ENCODE measurements around the gene RABGAP1. TPM values are rescaled to one million over a fixed set of nuclear protein-coding genes. Genes with fewer than 3 reads are reported as not detected.

RABGAP1 gene
- total RNA-seq, 2 experiments from 2014 or later: 20.6 to 24.9 TPM

- TF ChIP-seq CTCF (IDR thresholded peaks at IDR 0.05): no peak
- Mint-ChIP-seq H3K27me3 (no peaks in the 10 kb centered on the region), H3K27ac (no peak overlapping the region), H3K9me3 (no peaks in the 10 kb centered on the region), H3K4me1 (ENCODE audit: low read depth) (no peaks in the 10 kb centered on the region), H3K4me3 (no peak overlapping the region), H3K36me3 (ENCODE audit: low read depth) (peaks cover 60% of the 10 kb centered on the region)
- no peak for ATAC-seq (ENCODE audit: poor library complexity)
- POLR2A ChIA-PET: interaction anchor here (0.6 kb wide), 1 partner anchor 8 kb away, joined by 3 read pairs; no protein-coding TSS in a partner anchor
- DNase-seq: no peak
- peaks cover 24% of the 10 kb centered on the region for H3K36me3 ChIP-seq (ENCODE audit: insufficient read depth, low read length)
- H3K4me1 ChIP-seq (ENCODE audit: insufficient read depth, low read length): no peaks in the 10 kb centered on the region
- H3K27me3 ChIP-seq (ENCODE audit: control insufficient read depth in 1 of 2, insufficient read depth in 2 of 2, low read length in 2 of 2): no peaks in the 10 kb centered on the region
- H3K27ac ChIP-seq (ENCODE audit: low read depth in 1 of 2, low read length in 2 of 2): no peak overlapping the region
- intact Hi-C loops (cut with DNase I, micrococcal nuclease): no loop called here
- no peaks in the 10 kb centered on the region for H3K9me3 ChIP-seq (ENCODE audit: control insufficient read depth in 1 of 2, insufficient read depth in 1 of 2, low read length in 2 of 2)
- CTCF ChIA-PET: no interaction called here
- H3K4me3 ChIP-seq (ENCODE audit: low read length): no peak overlapping the region
Measured at GRCh38 chr9:123005964-123006363, 65.1 kb downstream of the RABGAP1 start.

GRCh38 chr9:123007269-123007668 lies 66.4 kb downstream of the RABGAP1 start:
- no peak overlapping the region for H3K4me3 ChIP-seq (ENCODE audit: low read length)
- no peak for DNase-seq
- Mint-ChIP-seq H3K4me3 (no peak overlapping the region), H3K36me3 (ENCODE audit: low read depth) (peaks cover 64% of the 10 kb centered on the region), H3K4me1 (ENCODE audit: low read depth) (no peaks in the 10 kb centered on the region), H3K9me3 (no peaks in the 10 kb centered on the region), H3K27ac (no peak overlapping the region), H3K27me3 (no peaks in the 10 kb centered on the region)
- H3K9me3 ChIP-seq (ENCODE audit: control insufficient read depth in 1 of 2, insufficient read depth in 1 of 2, low read length in 2 of 2): no peaks in the 10 kb centered on the region
- H3K27me3 ChIP-seq (ENCODE audit: control insufficient read depth in 1 of 2, insufficient read depth in 2 of 2, low read length in 2 of 2): no peaks in the 10 kb centered on the region
- ChIA-PET CTCF (no interaction called here), POLR2A (no interaction called here)
- intact Hi-C loops (cut with DNase I, micrococcal nuclease): no loop called here
- no peaks in the 10 kb centered on the region for H3K4me1 ChIP-seq (ENCODE audit: insufficient read depth, low read length)
- H3K36me3 ChIP-seq (ENCODE audit: insufficient read depth, low read length): peaks cover 22% of the 10 kb centered on the region
- TF ChIP-seq CTCF (IDR thresholded peaks at IDR 0.05): no peak
- H3K27ac ChIP-seq (ENCODE audit: low read depth in 1 of 2, low read length in 2 of 2): no peak overlapping the region
- ATAC-seq (ENCODE audit: poor library complexity): no peak

DNA sequence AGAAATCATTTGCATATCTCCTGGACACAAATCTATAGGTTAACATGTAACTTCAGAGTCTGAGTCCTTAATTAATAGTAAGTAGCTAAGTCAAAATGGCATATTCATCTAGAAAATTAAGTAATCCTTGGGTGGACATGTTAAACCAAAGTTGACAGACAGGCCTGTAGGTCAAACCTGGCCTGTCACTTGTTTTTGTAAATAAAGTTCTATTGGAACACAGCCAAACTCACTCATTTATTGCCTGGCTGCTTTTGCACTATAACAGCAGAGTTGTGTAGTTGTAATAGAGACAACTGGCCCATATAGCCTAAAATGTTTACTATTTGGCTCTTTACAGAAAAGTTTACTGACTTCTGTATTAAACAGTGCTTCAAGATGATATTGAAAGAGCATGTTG lies 68.1 kb downstream of the RABGAP1 start:
- CTCF ChIA-PET: interaction anchor here (0.6 kb wide), 1 partner anchor 12 kb away, joined by 3 read pairs; no protein-coding TSS in a partner anchor

More for the DNA sequence above, 68.1 kb downstream of the RABGAP1 start:
- Histone ChIP-seq H3K36me3 (ENCODE audit: insufficient read depth, low read length) (peaks cover 33% of the 10 kb centered on the region), H3K27me3 (ENCODE audit: control insufficient read depth in 1 of 2, insufficient read depth in 2 of 2, low read length in 2 of 2) (no peaks in the 10 kb centered on the region), H3K4me1 (ENCODE audit: insufficient read depth, low read length) (no peaks in the 10 kb centered on the region), H3K27ac (ENCODE audit: low read depth in 1 of 2, low read length in 2 of 2) (no peak overlapping the region), H3K4me3 (ENCODE audit: low read length) (no peak overlapping the region), H3K9me3 (ENCODE audit: control insufficient read depth in 1 of 2, insufficient read depth in 1 of 2, low read length in 2 of 2) (peaks cover 0 to 4% of the 10 kb centered on the region in 2 experiments)
- peaks cover 68% of the 10 kb centered on the region for H3K36me3 Mint-ChIP-seq (ENCODE audit: low read depth)
- H3K27me3 Mint-ChIP-seq: no peaks in the 10 kb centered on the region
- TF ChIP-seq CTCF (IDR thresholded peaks at IDR 0.05): no peak
- POLR2A ChIA-PET: no interaction called here
- H3K4me3 Mint-ChIP-seq: no peak overlapping the region
- DNase-seq (no peak), ATAC-seq (ENCODE audit: poor library complexity) (no peak)
- intact Hi-C loops (cut with DNase I, micrococcal nuclease): no loop called here
- H3K4me1 Mint-ChIP-seq (ENCODE audit: low read depth): no peaks in the 10 kb centered on the region
- H3K9me3 Mint-ChIP-seq: peaks cover 3% of the 10 kb centered on the region
- H3K27ac Mint-ChIP-seq: no peak overlapping the region
